ENCODE measurements around the gene ADD1. TPM values are rescaled to one million over a fixed set of nuclear protein-coding genes. Genes with fewer than 3 reads are reported as not detected.

The ADD1 gene
- polyA plus RNA-seq, 1 donor, result 290 TPM

GRCh38 chr4:2963966-2964471 is 120.4 kb downstream of the ADD1 start:
- no peak for DNase-seq

GRCh38 chr4:2964706-2965258 is 121.1 kb downstream of the ADD1 start:
- no peak for DNase-seq

GRCh38 chr4:2965262-2965661 is 121.6 kb downstream of the ADD1 start:
- no peak for DNase-seq

- DNase-seq, result no peak
These were observed 124.7 kb downstream of the ADD1 start for GRCh38 chr4:2968381-2968780.

- no peak for DNase-seq
These were observed 127.6 kb downstream of the ADD1 start for GRCh38 chr4:2971275-2971674.

- no peak for DNase-seq
These were observed 133.8 kb downstream of the ADD1 start for GRCh38 chr4:2977211-2978088.

Other genes with a start within 250 kb of the ADD1 start
- gene TNIP2, start 87.5 kb upstream of the ADD1 start, polyA plus RNA-seq (ENCODE audit: insufficient read length), result 16.1 TPM
- 34.4 TPM for gene SH3BP2, start 50.8 kb upstream of the ADD1 start, polyA plus RNA-seq (ENCODE audit: insufficient read length)
- gene NOP14, start 119.6 kb downstream of the ADD1 start, polyA plus RNA-seq (ENCODE audit: insufficient read length), result 31.1 TPM
- gene GRK4, start 119.7 kb downstream of the ADD1 start, polyA plus RNA-seq (ENCODE audit: insufficient read length), result 14.0 TPM
- not detected for gene HTT-AS, start 230.7 kb downstream of the ADD1 start, polyA plus RNA-seq (ENCODE audit: insufficient read length)
- gene HTT, start 230.8 kb downstream of the ADD1 start, polyA plus RNA-seq (ENCODE audit: insufficient read length), result 36.6 TPM

Data from left kidney (tissue), 2 donors.